Epithelial cell of prostate (primary cell): ENCODE data around the gene C1orf116.
A peak's percentile ranks its signal among the peaks of the same experiment; 100 is the strongest.

Experiments used
- DNase-seq: peaks from one replicate; pipeline ENCODE4 v3.0.0-alpha.2; 2011; ENCODE audit warnings: low read depth, low spot score
- H3K27ac ChIP-seq: fragments of 450-650 bp; 2 replicates; pipeline ENCODE4 v1.5.1; 2017; ENCODE audit warnings: mild to moderate bottlenecking

C1orf116 gene

GRCh38 chr1:207032528-207033017 lies at the start of gene C1orf116:
TSS of gene C1orf116 (minus strand) at chr1:207032756. CDS start at chr1:207027598, 5,158 bp downstream.
- DNase-seq = peak; percentile 98
- peak within 1 kb of the TSS; percentile 99 for H3K27ac ChIP-seq

GRCh38 chr1:207081806-207082205 lies 49.2 kb upstream of the C1orf116 start:
- no peak overlapping the region for H3K27ac ChIP-seq
- DNase-seq = no peak

- H3K27ac ChIP-seq = no peak overlapping the region
- DNase-seq = no peak
Measured at GRCh38 chr1:207081088-207081487, 48.5 kb upstream of the C1orf116 start.

GRCh38 chr1:207079706-207080241 lies 47.2 kb upstream of the C1orf116 start:
- H3K27ac ChIP-seq = no peak overlapping the region
- no peak for DNase-seq

GRCh38 chr1:207078578-207079132 lies 46.1 kb upstream of the C1orf116 start:
- DNase-seq = no peak
- no peak overlapping the region for H3K27ac ChIP-seq

- DNase-seq = peak; percentile 26
- H3K27ac ChIP-seq = no peak overlapping the region
Measured at GRCh38 chr1:207077470-207078377, 45.2 kb upstream of the C1orf116 start.

GRCh38 chr1:207077012-207077411 lies 44.5 kb upstream of the C1orf116 start:
- no peak for DNase-seq
- H3K27ac ChIP-seq = no peak overlapping the region

GRCh38 chr1:207076181-207076955 lies 43.8 kb upstream of the C1orf116 start:
- no peak for DNase-seq
- no peak overlapping the region for H3K27ac ChIP-seq

GRCh38 chr1:207073906-207074820 lies 41.6 kb upstream of the C1orf116 start:
- peak; percentile 81 for DNase-seq
- H3K27ac ChIP-seq = peak overlapping the region; percentile 81

GRCh38 chr1:207072233-207072632 lies 39.7 kb upstream of the C1orf116 start:
- no peak for DNase-seq
- H3K27ac ChIP-seq = no peak overlapping the region

- H3K27ac ChIP-seq = no peak overlapping the region
- no peak for DNase-seq
Measured at GRCh38 chr1:207071426-207071825, 38.9 kb upstream of the C1orf116 start.

- no peak for DNase-seq
- no peak overlapping the region for H3K27ac ChIP-seq
Measured at GRCh38 chr1:207070811-207071210, 38.3 kb upstream of the C1orf116 start.

- no peak overlapping the region for H3K27ac ChIP-seq
- no peak for DNase-seq
Measured at GRCh38 chr1:207069858-207070506, 37.4 kb upstream of the C1orf116 start.

GRCh38 chr1:207069061-207069460 lies 36.5 kb upstream of the C1orf116 start:
- no peak overlapping the region for H3K27ac ChIP-seq
- no peak for DNase-seq

GRCh38 chr1:207067665-207068064 lies 35.1 kb upstream of the C1orf116 start:
- DNase-seq = no peak
- no peak overlapping the region for H3K27ac ChIP-seq

- no peak overlapping the region for H3K27ac ChIP-seq
- no peak for DNase-seq
Measured at GRCh38 chr1:207067185-207067584, 34.6 kb upstream of the C1orf116 start.

- no peak overlapping the region for H3K27ac ChIP-seq
- DNase-seq = no peak
Measured at GRCh38 chr1:207064561-207064960, 32.0 kb upstream of the C1orf116 start.

GRCh38 chr1:207063014-207063413 lies 30.5 kb upstream of the C1orf116 start:
- DNase-seq = no peak
- no peak overlapping the region for H3K27ac ChIP-seq

GRCh38 chr1:207062058-207062457 lies 29.5 kb upstream of the C1orf116 start:
- H3K27ac ChIP-seq = no peak overlapping the region
- DNase-seq = no peak
